ENCODE measurements around the gene PSMD8. TPM values are rescaled to one million over a fixed set of nuclear protein-coding genes. Genes with fewer than 3 reads are reported as not detected.
A peak's percentile ranks its signal among the peaks of the same experiment; 100 is the strongest.

Gene PSMD8
- total RNA-seq, 1 donor: 285 TPM

DNA sequence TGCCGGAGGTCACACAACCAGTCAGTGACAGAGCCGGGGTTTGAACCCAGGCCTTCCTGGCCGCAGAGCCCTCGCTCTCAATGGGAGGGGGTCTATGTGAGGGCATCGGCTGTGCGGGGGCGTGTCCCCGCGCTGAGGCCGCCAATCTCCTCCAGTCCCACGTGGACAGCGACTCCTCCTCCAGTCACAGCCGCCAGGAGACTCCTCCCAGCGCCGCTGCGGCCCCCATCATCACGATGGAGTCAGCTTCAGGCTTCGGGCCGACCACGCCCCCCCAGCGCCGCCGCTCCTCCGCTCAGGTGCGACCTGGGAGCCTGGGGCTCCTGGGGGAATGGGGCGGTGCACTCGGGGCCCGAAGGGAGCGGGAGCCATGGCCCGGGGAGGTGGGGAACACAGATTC, 20.1 kb downstream of the PSMD8 start:
- DNase-seq (ENCODE audit: insufficient read length, low spot score, missing footprints): peak; percentile 51
- Histone ChIP-seq H3K36me3 (ENCODE audit: insufficient read depth, low read length) (peaks cover 43% of the 10 kb centered on the region), H4K20me1 (ENCODE audit: insufficient read depth, low read length) (peaks cover 17% of the 10 kb centered on the region), H3K9me3 (ENCODE audit: low read depth, low read length) (no peaks in the 10 kb centered on the region), H3K27ac (ENCODE audit: low read depth, low read length) (no peak overlapping the region), H3K79me2 (ENCODE audit: insufficient read depth, low read length) (peaks cover 15% of the 10 kb centered on the region), H2AFZ (ENCODE audit: low read length) (no peak overlapping the region), H3K4me2 (ENCODE audit: insufficient read depth, low read length) (no peak overlapping the region), H3K4me3 (ENCODE audit: insufficient read depth, low read length) (no peak overlapping the region), H3K4me1 (ENCODE audit: insufficient read depth, low read length) (peaks cover 21% of the 10 kb centered on the region), H3K27me3 (ENCODE audit: insufficient read depth, low read length) (no peaks in the 10 kb centered on the region)
- TF ChIP-seq, protein P1, sequence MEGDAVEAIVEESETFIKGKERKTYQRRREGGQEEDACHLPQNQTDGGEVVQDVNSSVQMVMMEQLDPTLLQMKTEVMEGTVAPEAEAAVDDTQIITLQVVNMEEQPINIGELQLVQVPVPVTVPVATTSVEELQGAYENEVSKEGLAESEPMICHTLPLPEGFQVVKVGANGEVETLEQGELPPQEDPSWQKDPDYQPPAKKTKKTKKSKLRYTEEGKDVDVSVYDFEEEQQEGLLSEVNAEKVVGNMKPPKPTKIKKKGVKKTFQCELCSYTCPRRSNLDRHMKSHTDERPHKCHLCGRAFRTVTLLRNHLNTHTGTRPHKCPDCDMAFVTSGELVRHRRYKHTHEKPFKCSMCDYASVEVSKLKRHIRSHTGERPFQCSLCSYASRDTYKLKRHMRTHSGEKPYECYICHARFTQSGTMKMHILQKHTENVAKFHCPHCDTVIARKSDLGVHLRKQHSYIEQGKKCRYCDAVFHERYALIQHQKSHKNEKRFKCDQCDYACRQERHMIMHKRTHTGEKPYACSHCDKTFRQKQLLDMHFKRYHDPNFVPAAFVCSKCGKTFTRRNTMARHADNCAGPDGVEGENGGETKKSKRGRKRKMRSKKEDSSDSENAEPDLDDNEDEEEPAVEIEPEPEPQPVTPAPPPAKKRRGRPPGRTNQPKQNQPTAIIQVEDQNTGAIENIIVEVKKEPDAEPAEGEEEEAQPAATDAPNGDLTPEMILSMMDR (IDR thresholded peaks at IDR 0.05; ENCODE audit: extremely low read depth, low read depth, low read length): no peak

DNA sequence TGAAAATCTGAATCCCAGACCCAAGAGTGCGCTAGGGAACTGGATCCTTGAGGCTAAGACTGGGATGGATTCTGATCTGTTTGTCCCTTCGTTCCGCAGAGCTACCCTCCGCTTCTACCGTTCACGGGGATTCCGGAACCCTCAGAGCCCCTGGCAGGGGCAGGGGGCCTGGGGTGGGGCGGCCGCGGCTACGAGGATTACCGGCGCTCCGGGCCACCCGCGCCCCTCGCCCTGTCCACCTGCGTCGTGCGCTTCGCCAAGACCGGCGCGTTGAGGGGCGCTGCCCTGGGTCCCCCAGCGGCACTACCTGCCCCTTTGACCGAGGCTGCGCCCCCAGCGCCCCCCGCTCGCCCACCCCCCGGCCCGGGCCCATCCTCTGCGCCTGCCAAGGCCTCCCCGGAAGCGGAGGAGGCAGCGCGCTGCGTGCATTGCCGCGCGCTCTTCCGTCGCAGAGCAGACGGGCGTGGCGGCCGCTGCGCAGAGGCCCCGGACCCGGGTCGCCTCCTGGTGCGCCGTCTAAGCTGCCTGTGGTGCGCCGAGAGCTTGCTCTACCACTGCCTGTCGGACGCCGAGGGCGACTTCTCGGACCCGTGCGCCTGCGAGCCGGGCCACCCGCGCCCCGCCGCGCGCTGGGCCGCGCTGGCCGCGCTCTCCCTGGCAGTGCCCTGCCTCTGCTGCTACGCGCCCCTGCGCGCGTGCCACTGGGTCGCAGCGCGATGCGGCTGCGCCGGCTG, 21.2 kb downstream of the PSMD8 start:
- Histone ChIP-seq H3K9me3 (ENCODE audit: low read depth, low read length) (no peaks in the 10 kb centered on the region), H3K36me3 (ENCODE audit: insufficient read depth, low read length) (peaks cover 43% of the 10 kb centered on the region), H3K79me2 (ENCODE audit: insufficient read depth, low read length) (peaks cover 6% of the 10 kb centered on the region), H3K4me1 (ENCODE audit: insufficient read depth, low read length) (peaks cover 14% of the 10 kb centered on the region), H3K27ac (ENCODE audit: low read depth, low read length) (no peak overlapping the region), H4K20me1 (ENCODE audit: insufficient read depth, low read length) (peaks cover 17% of the 10 kb centered on the region), H3K4me2 (ENCODE audit: insufficient read depth, low read length) (no peak overlapping the region), H3K27me3 (ENCODE audit: insufficient read depth, low read length) (no peaks in the 10 kb centered on the region), H3K4me3 (ENCODE audit: insufficient read depth, low read length) (no peak overlapping the region), H2AFZ (ENCODE audit: low read length) (no peak overlapping the region)
- peak; percentile 39 for DNase-seq (ENCODE audit: insufficient read length, low spot score, missing footprints)
- TF ChIP-seq, protein P1 (IDR thresholded peaks at IDR 0.05; ENCODE audit: extremely low read depth, low read depth, low read length): no peak

DNA sequence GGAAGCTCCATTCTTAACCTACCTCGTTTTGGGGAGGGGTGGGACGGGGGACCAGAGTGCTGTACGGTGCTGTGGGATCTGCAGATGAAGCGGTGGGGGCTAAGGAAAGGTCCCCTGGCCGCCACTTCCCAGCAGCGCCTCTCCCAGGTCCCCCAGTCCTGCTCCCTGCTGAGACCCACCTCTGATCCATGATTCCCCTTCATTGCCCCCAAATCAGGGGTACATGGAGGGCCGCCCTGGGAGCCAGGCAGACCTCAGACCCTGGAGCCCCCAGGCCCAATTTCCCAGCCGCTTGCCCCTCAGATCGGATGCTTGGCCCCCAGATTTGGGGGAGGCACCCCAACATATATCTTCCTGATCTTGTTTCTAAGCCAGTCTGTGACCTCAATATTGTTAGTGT, 24.7 kb downstream of the PSMD8 start:
- no peak overlapping the region for H3K4me2 ChIP-seq (ENCODE audit: insufficient read depth, low read length)

DNA sequence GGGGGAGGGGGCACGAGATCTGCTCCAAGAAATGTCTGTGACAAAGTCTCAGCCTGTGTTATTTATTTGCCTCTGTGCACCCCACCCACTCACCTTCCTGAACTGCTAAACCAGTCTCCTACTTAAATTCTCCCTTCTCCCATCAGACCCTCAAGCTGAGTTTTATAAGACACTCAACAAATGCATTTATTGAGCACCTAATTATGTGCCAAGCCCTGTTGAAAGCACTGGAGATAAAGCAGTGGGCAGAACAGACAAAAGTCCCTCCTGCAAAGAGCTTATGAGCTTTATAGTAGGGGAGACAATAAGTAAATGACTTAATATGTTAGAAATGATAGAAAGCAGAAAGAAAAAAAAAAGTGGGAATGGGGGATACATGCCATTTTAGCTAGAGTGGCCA, 25.2 kb downstream of the PSMD8 start:
- no peak overlapping the region for H3K4me2 ChIP-seq (ENCODE audit: insufficient read depth, low read length)
- H3K27ac ChIP-seq (ENCODE audit: low read depth, low read length): no peak overlapping the region
- peaks cover 4% of the 10 kb centered on the region for H3K4me1 ChIP-seq (ENCODE audit: insufficient read depth, low read length)
- no peak for DNase-seq (ENCODE audit: insufficient read length, low spot score, missing footprints)
- H4K20me1 ChIP-seq (ENCODE audit: insufficient read depth, low read length): peaks cover 9% of the 10 kb centered on the region
- TF ChIP-seq, protein P1 (IDR thresholded peaks at IDR 0.05; ENCODE audit: extremely low read depth, low read depth, low read length): no peak
- H2AFZ ChIP-seq (ENCODE audit: low read length): no peak overlapping the region
- H3K36me3 ChIP-seq (ENCODE audit: insufficient read depth, low read length): peaks cover 15% of the 10 kb centered on the region
- no peak overlapping the region for H3K4me3 ChIP-seq (ENCODE audit: insufficient read depth, low read length)
- no peaks in the 10 kb centered on the region for H3K27me3 ChIP-seq (ENCODE audit: insufficient read depth, low read length)
- H3K9me3 ChIP-seq (ENCODE audit: low read depth, low read length): no peaks in the 10 kb centered on the region
- no peaks in the 10 kb centered on the region for H3K79me2 ChIP-seq (ENCODE audit: insufficient read depth, low read length)

More for the DNA sequence above, 24.7 kb downstream of the PSMD8 start:
- Histone ChIP-seq H3K79me2 (ENCODE audit: insufficient read depth, low read length) (no peaks in the 10 kb centered on the region), H4K20me1 (ENCODE audit: insufficient read depth, low read length) (peaks cover 9% of the 10 kb centered on the region), H3K27me3 (ENCODE audit: insufficient read depth, low read length) (no peaks in the 10 kb centered on the region), H3K4me1 (ENCODE audit: insufficient read depth, low read length) (peaks cover 4% of the 10 kb centered on the region), H2AFZ (ENCODE audit: low read length) (no peak overlapping the region), H3K36me3 (ENCODE audit: insufficient read depth, low read length) (peaks cover 19% of the 10 kb centered on the region), H3K27ac (ENCODE audit: low read depth, low read length) (no peak overlapping the region), H3K9me3 (ENCODE audit: low read depth, low read length) (no peaks in the 10 kb centered on the region), H3K4me3 (ENCODE audit: insufficient read depth, low read length) (no peak overlapping the region)
- TF ChIP-seq, protein P1 (IDR thresholded peaks at IDR 0.05; ENCODE audit: extremely low read depth, low read depth, low read length): no peak
- peak; percentile 75 for DNase-seq (ENCODE audit: insufficient read length, low spot score, missing footprints)
